Stomach (tissue), 9 donors: ENCODE results near the gene AGRP. TPM values are rescaled to one million over a fixed set of nuclear protein-coding genes. Genes with fewer than 3 reads are reported as not detected.

Experiments used
- DNase-seq, 2 donors: peaks; one replicate each; pipeline versions ENCODE4 v3.0.0 to v3.0.0-alpha.2; 2013 to 2019
- H3K27ac ChIP-seq, 5 donors: fragments of 200-600 bp in 4 of 5; sonication (generic) in 4 of 5; one replicate each; pipeline ENCODE4 v1.5.1; 2013 to 2019; ENCODE audit warnings: mild to moderate bottlenecking in 1 of 5, moderate library complexity in 1 of 5
- H3K27me3 ChIP-seq, 3 donors: fragments of 200-600 bp; sonication (generic); one replicate each; pipeline ENCODE4 v1.5.1; 2017 to 2019; ENCODE audit warnings: mixed run types in 1 of 3
- H3K36me3 ChIP-seq, 4 donors: fragments of 200-600 bp; sonication (generic); 1 replicate in 3 of 4; 2 replicates in 1 of 4; pipeline ENCODE4 v1.5.1; 2016 to 2019
- H3K4me1 ChIP-seq, 4 donors: fragments of 200-600 bp; sonication (generic); one replicate each; pipeline ENCODE4 v1.5.1; 2016 to 2019
- H3K4me3 ChIP-seq, 4 donors: fragments of 200-600 bp; sonication (generic) in 3 of 4; one replicate each; pipeline ENCODE4 v1.5.1; 2016 to 2019; ENCODE audit warnings: mild to moderate bottlenecking in 1 of 4
- H3K9me3 ChIP-seq, 4 donors: fragments of 200-600 bp; sonication (generic); one replicate each; pipeline ENCODE4 v1.5.1; 2016 to 2019
- EP300 ChIP-seq: sonication (generic); formaldehyde crosslinking; IDR thresholded peaks from one replicate; pipeline ENCODE4 v1.6.1; 2017; ENCODE audit warnings: antibody characterized with exemption
- POLR2A ChIP-seq, 4 donors: fragments of 450-650 bp; IDR thresholded peaks; one replicate each; pipeline ENCODE4 v1.6.1; 2016; ENCODE audit warnings: antibody characterized with exemption in 4 of 4, control low read depth in 2 of 4, mild to moderate bottlenecking in 1 of 4, moderate library complexity in 1 of 4
- POLR2AphosphoS5 ChIP-seq, 3 donors: sonication (generic); formaldehyde crosslinking; IDR thresholded peaks; one replicate each; pipeline ENCODE4 v1.6.1; 2016; ENCODE audit warnings: antibody characterized with exemption in 3 of 3
- WGBS, 5 donors: extraction: QIAGEN DNeasy Blood & Tissue Kit in 3 of 5; methylation state at CpG; one replicate each; pipeline versions ENCODE4 v1.1.5 to v1.1.7; 2013 to 2018; 5-methylcytosine and 5-hydroxymethylcytosine counted together
- intact Hi-C: fragments of 100-400 bp; cut with DNase I; formaldehyde crosslinking; loops from one replicate; pipeline ENCODE4 v1.15.1; 2023; ENCODE audit warnings: low total_unique reads
- polyA plus RNA-seq, 3 donors: library from polyadenylated mRNA; stranded (reverse); fragments of 200-250 nt; gene quantifications; one replicate each; pipeline ENCODE4 v1.2.3, GENCODE V29; 2013
- total RNA-seq, 5 donors: library from RNA; depleted of rRNA; stranded (reverse); fragments of >200 nt; gene quantifications; one replicate each; pipeline versions ENCODE4 v1.1.0 to v1.2.3, GENCODE V29; 2014 to 2016
- TF ChIP-seq, protein P1 (sequence below), 7 experiments: fragments of 450-650 bp in 4 of 7; fragments of 200-600 bp in 3 of 7; sonication (generic) in 3 of 7; IDR thresholded peaks; one replicate each; pipeline ENCODE4 v1.5.1; 2016 to 2019; ENCODE audit warnings: antibody characterized with exemption in 7 of 7, control low read depth in 2 of 7, mild to moderate bottlenecking in 1 of 7
- donor health status: healthy with polysubstance abuse.
- donor health status: Bipolar disorder and iron deficiency.
- donor health status: healthy.

Gene AGRP
- total and polyA plus RNA-seq, 8 donors, result not detected

DNA sequence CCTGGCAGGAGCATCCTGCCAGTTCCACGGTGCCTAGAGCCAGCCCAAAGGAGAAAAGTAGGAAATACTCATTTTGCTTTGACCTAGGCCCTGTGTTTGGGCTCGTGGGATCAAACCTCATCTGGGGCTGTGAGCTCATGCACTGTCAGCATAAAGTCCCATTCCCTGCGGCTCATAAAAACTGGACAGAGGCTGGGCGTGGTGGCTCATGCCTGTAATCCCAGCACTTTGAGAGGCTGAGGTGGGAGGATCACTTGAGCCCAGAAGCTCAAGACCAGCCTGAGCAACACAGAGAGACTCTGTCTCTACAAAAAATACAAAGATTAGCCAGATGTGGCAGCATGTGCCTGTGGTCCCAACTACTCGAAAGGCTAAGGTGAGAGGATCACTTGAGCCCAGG is 20.3 kb downstream of the AGRP start:
- intact Hi-C loops, result no loop called here
- no peaks in the 10 kb centered on the region for H3K9me3 ChIP-seq
- H3K27me3 ChIP-seq, result no peaks in the 10 kb centered on the region
- peaks cover 61 to 87% (median 75%) of the 10 kb centered on the region in 4 donors for H3K4me1 ChIP-seq
- DNase-seq, result no peak
- no peak overlapping the region for H3K4me3 ChIP-seq
- TF ChIP-seq, protein P1, sequence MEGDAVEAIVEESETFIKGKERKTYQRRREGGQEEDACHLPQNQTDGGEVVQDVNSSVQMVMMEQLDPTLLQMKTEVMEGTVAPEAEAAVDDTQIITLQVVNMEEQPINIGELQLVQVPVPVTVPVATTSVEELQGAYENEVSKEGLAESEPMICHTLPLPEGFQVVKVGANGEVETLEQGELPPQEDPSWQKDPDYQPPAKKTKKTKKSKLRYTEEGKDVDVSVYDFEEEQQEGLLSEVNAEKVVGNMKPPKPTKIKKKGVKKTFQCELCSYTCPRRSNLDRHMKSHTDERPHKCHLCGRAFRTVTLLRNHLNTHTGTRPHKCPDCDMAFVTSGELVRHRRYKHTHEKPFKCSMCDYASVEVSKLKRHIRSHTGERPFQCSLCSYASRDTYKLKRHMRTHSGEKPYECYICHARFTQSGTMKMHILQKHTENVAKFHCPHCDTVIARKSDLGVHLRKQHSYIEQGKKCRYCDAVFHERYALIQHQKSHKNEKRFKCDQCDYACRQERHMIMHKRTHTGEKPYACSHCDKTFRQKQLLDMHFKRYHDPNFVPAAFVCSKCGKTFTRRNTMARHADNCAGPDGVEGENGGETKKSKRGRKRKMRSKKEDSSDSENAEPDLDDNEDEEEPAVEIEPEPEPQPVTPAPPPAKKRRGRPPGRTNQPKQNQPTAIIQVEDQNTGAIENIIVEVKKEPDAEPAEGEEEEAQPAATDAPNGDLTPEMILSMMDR (IDR thresholded peaks at IDR 0.05), result no peak
- no peak for TF ChIP-seq POLR2AphosphoS5 (IDR thresholded peaks at IDR 0.05)
- 73 to 88% (median 77%) methylated on average over 4 to 5 of the region's 5 CpGs for WGBS, 5 donors
- H3K27ac ChIP-seq, result peak overlapping the region in 4 of 5 donors; percentile 38 to 89 (median 76)
- H3K36me3 ChIP-seq, result peaks cover 0 to 13% (median 0%) of the 10 kb centered on the region in 4 donors

DNA sequence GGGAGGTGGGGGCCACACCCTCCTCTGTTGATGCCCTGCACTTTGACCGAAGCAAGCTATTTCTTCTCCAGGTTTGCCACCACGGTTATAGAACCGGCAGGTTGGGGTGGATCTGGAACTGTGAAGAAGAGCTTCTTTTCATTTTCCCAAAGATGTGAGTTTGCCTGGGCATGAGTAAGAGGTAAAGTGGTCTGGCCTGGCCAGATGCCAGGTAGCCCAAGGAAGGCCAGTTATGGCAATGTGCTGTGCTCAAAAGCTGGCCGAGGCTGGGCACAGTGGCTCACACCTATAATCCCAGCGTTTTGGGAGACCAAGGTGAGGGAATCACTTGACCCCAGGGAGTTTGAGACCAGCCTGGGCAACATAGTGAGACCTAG is 21.1 kb downstream of the AGRP start:
- Histone ChIP-seq H3K9me3 (no peaks in the 10 kb centered on the region), H3K36me3 (peaks cover 0 to 13% (median 0%) of the 10 kb centered on the region in 4 donors), H3K27ac (peak overlapping the region; percentile 38 to 89 (median 80)), H3K27me3 (no peaks in the 10 kb centered on the region), H3K4me1 (peaks cover 69 to 92% (median 83%) of the 10 kb centered on the region in 4 donors), H3K4me3 (no peak overlapping the region)
- intact Hi-C loops, result no loop called here
- 37 to 66% (median 45%) methylated on average over 5 of the region's 5 CpGs for WGBS, 5 donors
- no peak for TF ChIP-seq EP300
- TF ChIP-seq POLR2A (IDR thresholded peaks at IDR 0.05), result no peak
- no peak for TF ChIP-seq POLR2AphosphoS5 (IDR thresholded peaks at IDR 0.05)
- TF ChIP-seq, protein P1 (IDR thresholded peaks at IDR 0.05), result no peak
- no peak for DNase-seq

DNA sequence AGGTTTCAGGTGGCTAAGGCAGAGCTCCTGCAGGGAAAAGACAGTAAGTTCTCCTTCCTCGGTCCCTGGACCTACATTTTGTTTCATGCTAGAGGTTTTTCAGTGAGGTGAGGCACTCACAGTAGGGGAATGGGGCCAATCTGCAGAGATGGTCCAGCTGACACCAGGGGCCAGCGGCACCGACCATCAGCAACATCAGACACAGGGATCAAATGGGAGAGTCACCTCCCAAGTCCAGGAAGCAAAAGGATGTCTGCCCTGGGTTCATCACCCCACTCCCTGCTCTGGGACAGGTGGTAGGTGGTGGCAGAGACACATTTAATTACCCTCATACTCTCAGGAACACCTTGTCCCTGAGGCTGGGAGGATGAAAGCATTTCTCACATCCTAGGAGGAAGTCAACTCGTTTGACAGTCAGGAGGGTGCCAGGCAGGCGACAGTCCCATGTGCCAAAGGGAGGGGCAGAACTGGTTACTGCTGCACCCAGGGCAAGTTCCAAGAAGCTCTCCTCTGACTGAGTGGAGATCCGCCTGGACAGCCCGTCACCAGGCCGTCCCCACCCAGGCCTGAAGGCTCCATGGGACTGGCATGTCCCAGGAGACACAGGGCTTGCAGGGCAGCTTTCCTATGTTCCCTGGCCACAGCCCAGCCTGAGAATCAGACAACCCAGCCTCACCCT is 21.6 kb downstream of the AGRP start:
- Histone ChIP-seq H3K9me3 (no peaks in the 10 kb centered on the region), H3K27ac (peak overlapping the region; percentile 38 to 89 (median 80)), H3K4me3 (no peak overlapping the region), H3K27me3 (no peaks in the 10 kb centered on the region), H3K36me3 (peaks cover 0 to 13% (median 0%) of the 10 kb centered on the region in 4 donors), H3K4me1 (peaks cover 74 to 97% (median 88%) of the 10 kb centered on the region in 4 donors)
- intact Hi-C loops, result no loop called here
- DNase-seq, result peak; percentile 77 to 83
- no peak for TF ChIP-seq POLR2A (IDR thresholded peaks at IDR 0.05)
- TF ChIP-seq POLR2AphosphoS5 (IDR thresholded peaks at IDR 0.05), result peak in 2 of 3 donors; percentile 74 to 81
- WGBS, 5 donors, result 43 to 59% (median 53%) methylated on average over 5 to 8 of the region's 8 CpGs

DNA sequence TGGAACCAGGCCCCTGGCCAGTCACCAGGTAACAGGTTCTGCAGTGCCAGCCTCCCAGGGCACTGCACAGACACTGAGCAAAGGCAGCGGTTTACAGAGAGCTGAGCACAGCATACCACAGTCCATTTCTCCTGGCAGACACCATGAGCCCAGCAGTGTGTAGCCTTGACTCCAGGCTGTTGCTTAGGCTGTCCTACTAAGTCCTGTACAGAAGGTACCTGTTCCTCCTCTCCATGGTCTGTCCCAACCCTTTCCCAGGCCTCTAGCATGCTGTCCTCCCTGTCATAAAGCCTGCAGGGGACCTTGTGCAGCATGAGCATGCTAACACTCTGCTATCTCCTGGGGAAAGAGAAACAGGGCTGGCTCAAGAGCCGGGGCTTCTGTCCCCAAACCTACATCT is 22.4 kb downstream of the AGRP start:
- H3K36me3 ChIP-seq, result peaks cover 0 to 13% (median 0%) of the 10 kb centered on the region in 4 donors
- WGBS, 5 donors, result 62 to 77% (median 67%) methylated on average over 1 to 2 of the region's 2 CpGs
- intact Hi-C loops, result no loop called here
- H3K27me3 ChIP-seq, result no peaks in the 10 kb centered on the region
- peak overlapping the region; percentile 38 to 89 (median 80) for H3K27ac ChIP-seq
- no peak for DNase-seq
- H3K4me3 ChIP-seq, result no peak overlapping the region
- H3K9me3 ChIP-seq, result no peaks in the 10 kb centered on the region
- peaks cover 82 to 100% (median 93%) of the 10 kb centered on the region in 4 donors for H3K4me1 ChIP-seq
- TF ChIP-seq, protein P1 (IDR thresholded peaks at IDR 0.05), result no peak
- TF ChIP-seq EP300 (no peak), POLR2A (IDR thresholded peaks at IDR 0.05) (no peak), POLR2AphosphoS5 (IDR thresholded peaks at IDR 0.05) (no peak)

DNA sequence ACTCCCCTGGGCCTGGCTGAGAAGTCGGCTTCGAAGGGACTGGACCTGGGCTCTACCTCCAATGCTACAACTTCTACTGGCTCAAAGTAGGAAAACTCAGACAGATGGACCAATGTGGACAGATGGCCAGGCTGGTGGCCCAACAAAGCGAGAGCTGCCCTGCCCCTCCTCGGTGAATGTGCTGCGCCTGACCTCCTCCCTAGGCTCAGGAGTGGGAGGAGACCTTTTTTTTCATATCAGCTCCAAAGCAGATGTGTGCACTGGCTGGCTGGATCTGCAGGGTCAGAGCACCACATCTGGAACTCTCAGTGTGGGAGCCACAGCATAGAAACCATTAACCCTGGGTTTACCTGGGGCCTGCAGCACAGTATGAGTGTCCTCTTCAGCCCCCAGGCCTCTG is 23.2 kb downstream of the AGRP start:
- intact Hi-C loops, result no loop called here
- no peak overlapping the region for H3K4me3 ChIP-seq
- peaks cover 0 to 13% (median 0%) of the 10 kb centered on the region in 4 donors for H3K36me3 ChIP-seq
- H3K9me3 ChIP-seq, result no peaks in the 10 kb centered on the region
- no peaks in the 10 kb centered on the region for H3K27me3 ChIP-seq
- WGBS, 5 donors, result 60 to 79% (median 68%) methylated on average over 5 of the region's 5 CpGs
- H3K4me1 ChIP-seq, result peaks cover 76 to 97% (median 85%) of the 10 kb centered on the region in 4 donors
- peak overlapping the region; percentile 60 to 89 (median 80) for H3K27ac ChIP-seq
- TF ChIP-seq, protein P1 (IDR thresholded peaks at IDR 0.05), result no peak
- TF ChIP-seq EP300 (no peak), POLR2AphosphoS5 (IDR thresholded peaks at IDR 0.05) (no peak), POLR2A (IDR thresholded peaks at IDR 0.05) (no peak)
- peak in 1 of 2 donors; percentile 44 for DNase-seq
